Keratinocyte (primary cell): ENCODE results near the gene PAPPA.

ENCODE experiments used
- CTCF ChIP-seq, 3 experiments: IDR thresholded peaks in 1 of 3; conservative IDR thresholded peaks in 1 of 3; optimal IDR thresholded peaks in 1 of 3; 2 replicates in 2 of 3; 3 replicates in 1 of 3; pipeline versions ENCODE3 to v1.5.1; 2011; ENCODE audit warnings: low read length in 3 of 3, mild to moderate bottlenecking in 3 of 3, moderate library complexity in 2 of 3, control low read depth in 1 of 3, inconsistent platforms in 1 of 3; ENCODE audit not compliant: insufficient read depth in 2 of 3; ENCODE audit errors: extremely low read depth in 1 of 3
- EZH2 ChIP-seq: IDR thresholded peaks from one replicate; pipeline ENCODE4 v1.6.1; 2012; ENCODE audit warnings: inconsistent platforms, mild to moderate bottlenecking, low read length, moderate library complexity

- TF ChIP-seq CTCF (optimal IDR thresholded peaks at IDR 0.05 in 1 of 3, IDR thresholded peaks at IDR 0.05 in 1 of 3, conservative IDR thresholded peaks at IDR 0.05 in 1 of 3; ENCODE audit: extremely low read depth in 1 of 3, insufficient read depth in 2 of 3, low read length in 3 of 3) (peak in 2 of 3 experiments; percentile 9 to 20), EZH2 (no peak)
Observed at GRCh38 chr9:116313638-116314037, 160.0 kb downstream of the PAPPA start.
